Smooth muscle cell of trachea (primary cell): ENCODE measurements around the gene ZNF814. TPM values are rescaled to one million over a fixed set of nuclear protein-coding genes. Genes with fewer than 3 reads are reported as not detected.

Experiments
- total RNA-seq: library from RNA; depleted of rRNA; stranded (reverse); fragments of >200 nt; gene quantifications from 2 replicates; pipeline ENCODE4 v1.2.1, GENCODE V29; 2014

The ZNF814 gene
- 6.1 and 10.3 TPM in 2 replicates for total RNA-seq

GRCh38 chr19:57888560-57889231 lies at the start of gene ZNF814:
ZNF814 (minus strand) TSS chr19:57889037; CDS start chr19:57888802, 235 bp downstream.

GRCh38 chr19:57934820-57935665 lies 46.2 kb upstream of the ZNF814 start, which contains the start of gene ZNF418:
ZNF418 (minus strand) TSS chr19:57935402; CDS start chr19:57933822, 1,580 bp downstream.

GRCh38 chr19:57916168-57916995 lies 27.5 kb upstream of the ZNF814 start, which contains the start of gene ZNF417:
ZNF417 (minus strand) TSS chr19:57916592; CDS start chr19:57916411, 181 bp downstream.

DNA sequence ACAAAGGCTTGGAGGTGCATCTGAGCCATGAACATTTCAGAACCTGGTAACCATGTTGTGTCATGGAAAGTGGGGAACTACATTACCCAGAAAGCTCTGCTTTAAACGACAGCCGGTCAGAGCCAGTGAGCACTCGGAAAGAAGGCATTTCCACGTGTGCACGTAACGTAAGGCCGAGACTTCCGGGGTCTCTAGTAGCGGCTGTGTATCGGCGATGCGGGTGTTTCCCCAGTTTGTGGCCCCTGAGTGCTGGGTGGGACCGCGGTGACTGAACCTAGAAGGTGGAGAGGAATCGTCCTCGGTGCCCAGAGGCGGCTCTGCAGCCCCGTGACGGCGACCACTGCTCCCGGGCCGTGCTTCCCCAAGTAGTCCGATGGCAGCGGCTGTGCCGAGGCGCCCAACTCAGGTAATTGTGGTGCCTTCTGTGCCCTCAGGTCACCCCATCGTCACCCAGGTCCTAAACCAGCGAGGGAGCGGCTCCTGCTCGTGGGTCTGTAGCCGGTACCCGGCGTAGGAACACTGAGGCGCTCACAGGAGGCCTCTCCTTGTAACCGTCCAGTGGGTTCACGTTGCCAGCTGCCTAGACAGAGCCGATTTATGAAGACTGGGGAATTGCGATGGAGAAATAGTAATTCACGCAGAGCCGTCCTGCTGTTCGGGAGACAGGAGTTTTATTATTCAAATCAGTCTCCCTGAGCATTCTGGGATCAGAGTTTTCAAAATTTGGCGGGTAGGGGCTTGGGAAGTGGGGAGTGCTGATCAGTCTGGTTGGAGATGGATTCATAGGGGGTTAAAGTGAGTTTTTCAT lies 39.0 kb downstream of the ZNF814 start, which contains the start of gene ZNF587:
TSS of gene ZNF587 (plus strand) at position 194 of the 808 bp plus-strand sequence. CDS start at position 374, 180 bp downstream.

GRCh38 chr19:57830071-57830602 lies 58.7 kb downstream of the ZNF814 start, which contains the start of gene ZNF587B:
ZNF587B (plus strand) TSS chr19:57830299; CDS start chr19:57830529, 230 bp downstream.

DNA sequence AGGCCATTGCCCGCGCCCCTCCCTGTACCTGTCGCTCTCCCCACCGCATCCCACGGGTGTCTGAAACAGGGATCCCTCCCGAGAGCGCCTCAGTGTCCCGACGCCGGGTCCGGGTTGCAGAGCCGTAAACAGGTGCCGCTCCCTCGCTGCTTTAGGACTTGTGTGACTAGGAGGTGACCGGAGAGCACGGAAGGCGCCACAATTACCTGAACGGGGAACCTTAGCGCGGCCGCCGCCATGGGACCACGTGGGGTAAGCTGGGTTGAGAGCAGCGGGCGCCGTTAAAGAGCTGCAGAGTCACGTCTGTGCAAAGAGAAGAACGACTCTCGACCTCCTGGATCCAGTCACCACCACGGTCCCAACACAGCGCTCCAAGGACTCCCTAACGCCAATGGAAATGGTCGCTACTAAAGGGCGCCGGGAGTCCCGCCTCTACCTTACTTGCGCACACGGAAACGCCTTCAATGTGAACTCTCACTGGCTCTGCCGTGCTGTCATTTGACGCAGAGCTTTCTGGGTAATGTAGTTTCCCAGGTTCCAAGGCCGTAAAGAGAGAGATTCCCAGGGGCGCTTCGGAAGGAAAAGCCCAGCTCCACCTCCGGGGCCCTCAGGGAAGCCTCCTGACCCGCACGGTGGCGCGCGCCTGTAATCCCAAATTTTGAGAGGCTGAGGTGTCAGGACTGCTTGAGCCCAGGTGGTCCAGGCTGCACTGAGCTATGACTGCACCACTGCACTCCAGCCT lies 74.2 kb downstream of the ZNF814 start, which contains the start of gene ZNF552:
TSS of gene ZNF552 (minus strand) at position 409 of the 742 bp plus-strand sequence. CDS start at position 239, 170 bp downstream.

Other genes starting within 250 kb of the ZNF814 start
- gene ZSCAN4, start 220.1 kb downstream of the ZNF814 start, total RNA-seq = not detected in 2 replicates
- 6.0 and 8.9 TPM in 2 replicates for gene ZNF551, start 207.1 kb downstream of the ZNF814 start, total RNA-seq
- gene ZNF154, start 179.8 kb downstream of the ZNF814 start, total RNA-seq = 4.9 and 5.3 TPM in 2 replicates
- gene ZNF671, start 161.4 kb downstream of the ZNF814 start, total RNA-seq = 13.9 and 15.3 TPM in 2 replicates
- 12.4 and 16.0 TPM in 2 replicates for gene ZNF776, start 142.2 kb downstream of the ZNF814 start, total RNA-seq
- 17.5 and 20.1 TPM in 2 replicates for gene ZNF586, start 119.4 kb downstream of the ZNF814 start, total RNA-seq
- 2.8 and 6.8 TPM in 2 replicates for gene ZNF552, start 74.1 kb downstream of the ZNF814 start, total RNA-seq
- 15.7 and 25.2 TPM in 2 replicates for gene ZNF587B, start 58.7 kb downstream of the ZNF814 start, total RNA-seq
- 22.3 and 35.3 TPM in 2 replicates for gene ZNF587, start 39.2 kb downstream of the ZNF814 start, total RNA-seq
- gene ZNF417, start 27.6 kb upstream of the ZNF814 start, total RNA-seq = 23.4 and 25.1 TPM in 2 replicates
- gene ZNF418, start 46.4 kb upstream of the ZNF814 start, total RNA-seq = 9.4 and 10.3 TPM in 2 replicates
- gene ZNF256, start 58.7 kb upstream of the ZNF814 start, total RNA-seq = 3.3 and 6.1 TPM in 2 replicates
- 0.17 TPM in 1 of 2 replicates, not detected in the other for gene C19orf18, start 85.5 kb upstream of the ZNF814 start, total RNA-seq
- gene ZNF606, start 113.8 kb upstream of the ZNF814 start, total RNA-seq = 26.1 and 31.6 TPM in 2 replicates
- gene ZSCAN1, start 145.0 kb upstream of the ZNF814 start, total RNA-seq = 0.83 TPM in 1 of 2 replicates, not detected in the other
- 6.1 and 8.3 TPM in 2 replicates for gene ZNF135, start 170.2 kb upstream of the ZNF814 start, total RNA-seq
- 56.6 and 92.3 TPM in 2 replicates for gene ZSCAN18, start 209.2 kb upstream of the ZNF814 start, total RNA-seq